Suppressor macrophage (primary cell): ENCODE data around the gene UPK3B.
"Not testable (repeated sequence)": the region's sequence is repeated elsewhere in the genome, so short reads cannot be mapped to it uniquely, and the experiment has no call there.

Experiments used
- DNase-seq, 4 experiments: peaks; one replicate each; pipeline ENCODE4 v3.0.0-alpha.2; 2020 to 2022
- total RNA-seq, 17 experiments: gene quantifications; one replicate each; lab custom pipeline; 2026; ENCODE audit warnings: mixed read lengths in 6 of 17, inconsistent platforms in 3 of 17; lab: John Stamatoyannopoulos, UW

UPK3B gene
- 0.09 to 2.0 (median 0.28) reads per million in 17 experiments for total RNA-seq

- peak in 2 of 4 experiments; percentile 1 to 10 for DNase-seq
These were observed at the start of gene UPK3B for GRCh38 chr7:76509931-76510877. TSS of gene UPK3B (plus strand) at chr7:76510552. CDS start at chr7:76510653, 101 bp downstream.

GRCh38 chr7:76460767-76461166 is 49.6 kb upstream of the UPK3B start:
- DNase-seq = not testable (repeated sequence)

GRCh38 chr7:76461464-76462101 is 48.8 kb upstream of the UPK3B start, which contains the start of gene DTX2:
TSS of gene DTX2 (plus strand) at chr7:76461709. CDS start at chr7:76480510, 18,801 bp downstream.
- DNase-seq = not testable (repeated sequence)

- not testable (repeated sequence) for DNase-seq
These were observed 48.0 kb upstream of the UPK3B start for GRCh38 chr7:76462271-76462882.

GRCh38 chr7:76464959-76465358 is 45.4 kb upstream of the UPK3B start:
- not testable (repeated sequence) for DNase-seq

- not testable (repeated sequence) for DNase-seq
These were observed 44.4 kb upstream of the UPK3B start for GRCh38 chr7:76465950-76466349.

- DNase-seq = not testable (repeated sequence)
These were observed 42.5 kb upstream of the UPK3B start for GRCh38 chr7:76467743-76468404.

GRCh38 chr7:76471556-76472221 is 38.7 kb upstream of the UPK3B start:
- peak; percentile 58 to 86 (median 76) for DNase-seq

GRCh38 chr7:76473097-76473496 is 37.3 kb upstream of the UPK3B start:
- DNase-seq = not testable (repeated sequence)

- DNase-seq = not testable (repeated sequence)
These were observed 34.1 kb upstream of the UPK3B start for GRCh38 chr7:76476280-76476679.

- not testable (repeated sequence) for DNase-seq
These were observed 33.4 kb upstream of the UPK3B start for GRCh38 chr7:76476742-76477474.

GRCh38 chr7:76479628-76480027 is 30.7 kb upstream of the UPK3B start:
- peak in 3 of 4 experiments; percentile 33 to 52 (median 35) for DNase-seq

- peak in 2 of 4 experiments; percentile 12 to 19 for DNase-seq
These were observed 29.7 kb upstream of the UPK3B start for GRCh38 chr7:76480403-76481253.

GRCh38 chr7:76482660-76483059 is 27.7 kb upstream of the UPK3B start:
- not testable (repeated sequence) for DNase-seq

- DNase-seq = not testable (repeated sequence)
These were observed 27.3 kb upstream of the UPK3B start for GRCh38 chr7:76483081-76483480.

- not testable (repeated sequence) for DNase-seq
These were observed 25.9 kb upstream of the UPK3B start for GRCh38 chr7:76484456-76484855.

- DNase-seq = not testable (repeated sequence)
These were observed 24.3 kb upstream of the UPK3B start for GRCh38 chr7:76485822-76486610.

- DNase-seq = not testable (repeated sequence)
These were observed 23.7 kb upstream of the UPK3B start for GRCh38 chr7:76486618-76487017.

- DNase-seq = not testable (repeated sequence)
These were observed 22.4 kb upstream of the UPK3B start for GRCh38 chr7:76487969-76488368.
